ENCODE measurements around the gene TPM4.

TPM4 gene

DNA sequence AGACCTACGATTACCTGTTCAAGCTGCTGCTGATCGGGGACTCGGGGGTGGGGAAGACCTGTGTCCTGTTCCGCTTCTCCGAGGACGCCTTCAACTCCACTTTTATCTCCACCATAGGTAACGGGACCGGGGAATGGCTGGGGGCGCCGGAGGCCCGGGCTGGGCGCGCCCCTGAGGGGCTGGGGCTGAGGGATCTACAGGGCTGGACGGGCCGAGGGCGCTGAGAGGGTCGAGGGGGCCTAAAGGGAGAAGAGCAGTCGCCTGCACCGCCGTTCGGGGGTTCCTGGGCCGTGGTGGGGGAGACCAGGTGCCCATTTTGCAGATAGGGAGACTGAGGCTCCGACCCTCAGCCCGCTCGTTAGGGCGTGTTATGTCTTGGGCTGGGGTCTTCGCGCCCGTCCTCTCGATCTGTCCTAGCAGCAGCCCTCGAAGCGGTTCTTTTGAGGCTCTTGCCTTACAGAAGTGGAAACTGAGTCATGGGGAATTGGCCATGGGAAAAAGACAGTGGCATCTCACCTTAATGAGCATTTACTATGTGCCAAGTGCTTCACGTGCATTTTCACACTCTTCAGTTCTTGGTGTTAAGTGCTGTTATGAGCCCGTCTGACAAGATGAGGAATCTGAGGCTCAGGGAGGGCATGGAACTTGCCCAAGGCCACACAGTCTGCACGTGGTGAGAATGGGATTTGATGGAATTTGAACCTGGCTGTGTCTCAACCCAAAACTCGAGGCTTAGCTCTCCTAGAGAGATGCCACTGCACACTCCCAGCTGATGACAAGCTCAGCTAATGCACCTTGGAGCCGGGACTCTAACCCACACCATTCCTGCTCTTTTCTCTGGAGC, 35.8 kb downstream of the TPM4 start:
- Histone ChIP-seq H3K27ac (ENCODE audit: low read depth, low read length, poor library complexity, severe bottlenecking) (peak overlapping the region; percentile 35), H3K9ac (ENCODE audit: low read length) (peak overlapping the region; percentile 96), H3F3A (ENCODE audit: insufficient read depth, low read length) (no peaks in the 10 kb centered on the region), H3K9me3 (ENCODE audit: low read length) (no peaks in the 10 kb centered on the region), H2AFZ (ENCODE audit: low read length) (no peak overlapping the region), H3K27me3 (ENCODE audit: insufficient read depth, low read length) (no peaks in the 10 kb centered on the region), H3K79me2 (ENCODE audit: insufficient read depth, low read length) (peaks cover 23% of the 10 kb centered on the region), H3K4me1 (ENCODE audit: insufficient read depth, low read length, severe bottlenecking) (peaks cover 49% of the 10 kb centered on the region), H3K36me3 (ENCODE audit: insufficient read depth, low read length) (peaks cover 17% of the 10 kb centered on the region; the same call in 1 of the 2 replicates), H3K4me3 (ENCODE audit: low read depth, low read length, poor library complexity, severe bottlenecking) (peak overlapping the region; percentile 86), H3K4me2 (ENCODE audit: low read length) (peak overlapping the region; percentile 98), H3K9me2 (ENCODE audit: low read depth, low read length) (no peaks in the 10 kb centered on the region), H4K20me1 (ENCODE audit: insufficient read depth, low read length) (no peaks in the 10 kb centered on the region)
- no peak for TF ChIP-seq EZH2 (IDR thresholded peaks at IDR 0.05; ENCODE audit: borderline replicate concordance, low read length)
- no peak for TF ChIP-seq CTCF (IDR thresholded peaks at IDR 0.05; ENCODE audit: low read length)

DNA sequence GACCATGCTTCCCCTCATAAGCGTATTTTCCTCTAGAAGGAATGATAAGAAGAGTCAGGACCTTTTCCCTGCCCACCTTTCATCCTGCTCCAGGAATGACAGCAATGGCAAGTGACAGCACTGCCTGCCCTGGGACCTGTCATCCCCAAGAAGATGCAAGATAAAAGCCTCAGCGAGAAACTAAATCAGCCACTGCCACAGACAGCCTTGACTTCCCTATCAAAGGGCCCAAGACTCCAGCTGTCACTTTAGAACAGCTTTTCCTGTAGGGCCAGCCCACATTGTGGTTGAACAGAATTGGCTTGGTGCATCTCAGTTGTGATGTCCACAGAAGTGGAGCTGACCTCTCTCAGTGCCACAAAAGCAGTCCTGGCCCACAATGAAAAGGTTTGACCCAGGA, 36.5 kb downstream of the TPM4 start:
- Histone ChIP-seq H3K79me2 (ENCODE audit: insufficient read depth, low read length) (peaks cover 23% of the 10 kb centered on the region), H4K20me1 (ENCODE audit: insufficient read depth, low read length) (no peaks in the 10 kb centered on the region), H3K9me2 (ENCODE audit: low read depth, low read length) (no peaks in the 10 kb centered on the region), H3K4me1 (ENCODE audit: insufficient read depth, low read length, severe bottlenecking) (peaks cover 55% of the 10 kb centered on the region), H3F3A (ENCODE audit: insufficient read depth, low read length) (no peaks in the 10 kb centered on the region), H3K9me3 (ENCODE audit: low read length) (no peaks in the 10 kb centered on the region), H3K27ac (ENCODE audit: low read depth, low read length, poor library complexity, severe bottlenecking) (peak overlapping the region; percentile 35), H2AFZ (ENCODE audit: low read length) (no peak overlapping the region), H3K36me3 (ENCODE audit: insufficient read depth, low read length) (peaks cover 17% of the 10 kb centered on the region; the same call in 1 of the 2 replicates), H3K4me3 (ENCODE audit: low read depth, low read length, poor library complexity, severe bottlenecking) (peak overlapping the region; percentile 86), H3K9ac (ENCODE audit: low read length) (peak overlapping the region; percentile 96), H3K27me3 (ENCODE audit: insufficient read depth, low read length) (no peaks in the 10 kb centered on the region), H3K4me2 (ENCODE audit: low read length) (peak overlapping the region; percentile 98)
- TF ChIP-seq EZH2 (IDR thresholded peaks at IDR 0.05; ENCODE audit: borderline replicate concordance, low read length): no peak
- no peak for TF ChIP-seq CTCF (IDR thresholded peaks at IDR 0.05; ENCODE audit: low read length)

- peak overlapping the region; percentile 86 for H3K4me3 ChIP-seq (ENCODE audit: low read depth, low read length, poor library complexity, severe bottlenecking)
These were observed 37.4 kb downstream of the TPM4 start for GRCh38 chr19:16113727-16114126.

More at GRCh38 chr19:16113727-16114126, 37.4 kb downstream of the TPM4 start:
- H3K36me3 ChIP-seq (ENCODE audit: insufficient read depth, low read length): peaks cover 18% of the 10 kb centered on the region
- no peaks in the 10 kb centered on the region for H3K9me2 ChIP-seq (ENCODE audit: low read depth, low read length)
- peak overlapping the region; percentile 98 for H3K4me2 ChIP-seq (ENCODE audit: low read length)
- 0 out of 2 replicates have a peak, but pooled peaks cover 3% of the 10 kb centered on the region for H3F3A ChIP-seq (ENCODE audit: insufficient read depth, low read length)
- TF ChIP-seq CTCF (IDR thresholded peaks at IDR 0.05; ENCODE audit: low read length): no peak
- no peak for TF ChIP-seq EZH2 (IDR thresholded peaks at IDR 0.05; ENCODE audit: borderline replicate concordance, low read length)
- peaks cover 23% of the 10 kb centered on the region for H3K79me2 ChIP-seq (ENCODE audit: insufficient read depth, low read length)
- H3K4me1 ChIP-seq (ENCODE audit: insufficient read depth, low read length, severe bottlenecking): peaks cover 65% of the 10 kb centered on the region
- H3K27ac ChIP-seq (ENCODE audit: low read depth, low read length, poor library complexity, severe bottlenecking): peak overlapping the region; percentile 0
- H3K9me3 ChIP-seq (ENCODE audit: low read length): no peaks in the 10 kb centered on the region
- no peak overlapping the region for H3K9ac ChIP-seq (ENCODE audit: low read length)
- H4K20me1 ChIP-seq (ENCODE audit: insufficient read depth, low read length): no peaks in the 10 kb centered on the region
- H3K27me3 ChIP-seq (ENCODE audit: insufficient read depth, low read length): no peaks in the 10 kb centered on the region
- no peak overlapping the region for H2AFZ ChIP-seq (ENCODE audit: low read length)

Data from OCI-LY1 (cell line).